Measurements from ENCODE around the gene ANO10. TPM values are rescaled to one million over a fixed set of nuclear protein-coding genes. Genes with fewer than 3 reads are reported as not detected.

The ANO10 gene
- total RNA-seq, 1 experiment from 2014 or later = 15.0 TPM

GRCh38 chr3:43344520-43344919, 277.3 kb downstream of the ANO10 start:
- no peaks in the 10 kb centered on the region for H3K9me3 Mint-ChIP-seq (ENCODE audit: unreplicated experiment)
- H3K27ac Mint-ChIP-seq (ENCODE audit: low read depth, unreplicated experiment) = no peak overlapping the region
- H3K27me3 Mint-ChIP-seq (ENCODE audit: insufficient read depth, unreplicated experiment) = no peaks in the 10 kb centered on the region
- intact Hi-C loops (cut with micrococcal nuclease) = no loop called here
- no peak for DNase-seq (ENCODE audit: unreplicated experiment)
- no peak for TF ChIP-seq CTCF (IDR thresholded peaks at IDR 0.05; ENCODE audit: unreplicated experiment)
- BruUV-seq (replicated peaks) = no TSS peak
- CTCF ChIA-PET = interaction anchor here (0.8 to 1.3 kb wide), 2 partner anchors 159 to 165 kb away, joined by 3 to 4 read pairs; no protein-coding TSS in a partner anchor
- POLR2A ChIA-PET = interaction anchor here (0.9 kb wide), 1 partner anchor 9 kb away, joined by 4 read pairs; no protein-coding TSS in a partner anchor
- H3K4me1 Mint-ChIP-seq (ENCODE audit: insufficient read depth, unreplicated experiment) = no peaks in the 10 kb centered on the region
- no peak overlapping the region for H3K4me3 Mint-ChIP-seq (ENCODE audit: unreplicated experiment)
- H3K36me3 Mint-ChIP-seq (ENCODE audit: insufficient read depth, unreplicated experiment) = peaks cover 82% of the 10 kb centered on the region

- intact Hi-C loops (cut with micrococcal nuclease) = no loop called here
- H3K27me3 Mint-ChIP-seq (ENCODE audit: insufficient read depth, unreplicated experiment) = no peaks in the 10 kb centered on the region
- H3K27ac Mint-ChIP-seq (ENCODE audit: low read depth, unreplicated experiment) = no peak overlapping the region
- POLR2A ChIA-PET = no interaction called here
- CTCF ChIA-PET = interaction anchor here (0.8 to 1.3 kb wide), 2 partner anchors 160 to 164 kb away, joined by 3 to 4 read pairs; no protein-coding TSS in a partner anchor
- DNase-seq (ENCODE audit: unreplicated experiment) = no peak
- peaks cover 80% of the 10 kb centered on the region for H3K36me3 Mint-ChIP-seq (ENCODE audit: insufficient read depth, unreplicated experiment)
- no TSS peak for BruUV-seq (replicated peaks)
- H3K4me1 Mint-ChIP-seq (ENCODE audit: insufficient read depth, unreplicated experiment) = no peaks in the 10 kb centered on the region
- no peak for TF ChIP-seq CTCF (IDR thresholded peaks at IDR 0.05; ENCODE audit: unreplicated experiment)
- no peak overlapping the region for H3K4me3 Mint-ChIP-seq (ENCODE audit: unreplicated experiment)
- H3K9me3 Mint-ChIP-seq (ENCODE audit: unreplicated experiment) = no peaks in the 10 kb centered on the region
Observed at GRCh38 chr3:43343815-43344214, 278.0 kb downstream of the ANO10 start.

- peaks cover 83% of the 10 kb centered on the region for H3K36me3 Mint-ChIP-seq (ENCODE audit: insufficient read depth, unreplicated experiment)
- H3K27me3 Mint-ChIP-seq (ENCODE audit: insufficient read depth, unreplicated experiment) = no peaks in the 10 kb centered on the region
- CTCF ChIA-PET = interaction anchor here (1.3 kb wide), 1 partner anchor 163 kb away, joined by 4 read pairs; no protein-coding TSS in a partner anchor
- intact Hi-C loops (cut with micrococcal nuclease) = no loop called here
- POLR2A ChIA-PET = no interaction called here
- no peaks in the 10 kb centered on the region for H3K9me3 Mint-ChIP-seq (ENCODE audit: unreplicated experiment)
- no peak overlapping the region for H3K4me3 Mint-ChIP-seq (ENCODE audit: unreplicated experiment)
- no peak for TF ChIP-seq CTCF (IDR thresholded peaks at IDR 0.05; ENCODE audit: unreplicated experiment)
- DNase-seq (ENCODE audit: unreplicated experiment) = no peak
- no peaks in the 10 kb centered on the region for H3K4me1 Mint-ChIP-seq (ENCODE audit: insufficient read depth, unreplicated experiment)
- no TSS peak for BruUV-seq (replicated peaks)
- H3K27ac Mint-ChIP-seq (ENCODE audit: low read depth, unreplicated experiment) = no peak overlapping the region
Observed at GRCh38 chr3:43343185-43343584, 278.6 kb downstream of the ANO10 start.

GRCh38 chr3:43341788-43342187, 280.0 kb downstream of the ANO10 start:
- CTCF ChIA-PET = no interaction called here
- no peaks in the 10 kb centered on the region for H3K9me3 Mint-ChIP-seq (ENCODE audit: unreplicated experiment)
- BruUV-seq (replicated peaks) = no TSS peak
- no peak for DNase-seq (ENCODE audit: unreplicated experiment)
- no peak overlapping the region for H3K27ac Mint-ChIP-seq (ENCODE audit: low read depth, unreplicated experiment)
- no peak for TF ChIP-seq CTCF (IDR thresholded peaks at IDR 0.05; ENCODE audit: unreplicated experiment)
- H3K4me3 Mint-ChIP-seq (ENCODE audit: unreplicated experiment) = no peak overlapping the region
- POLR2A ChIA-PET = no interaction called here
- no peaks in the 10 kb centered on the region for H3K27me3 Mint-ChIP-seq (ENCODE audit: insufficient read depth, unreplicated experiment)
- H3K36me3 Mint-ChIP-seq (ENCODE audit: insufficient read depth, unreplicated experiment) = peaks cover 81% of the 10 kb centered on the region
- no peaks in the 10 kb centered on the region for H3K4me1 Mint-ChIP-seq (ENCODE audit: insufficient read depth, unreplicated experiment)
- intact Hi-C loops (cut with micrococcal nuclease) = no loop called here

Data from MCF 10A (cell line).